Fibroblast of the aortic adventitia (primary cell): Measurements from ENCODE around the gene KCNA5. TPM values are rescaled to one million over a fixed set of nuclear protein-coding genes. Genes with fewer than 3 reads are reported as not detected.

Experiments used
- DNase-seq: peaks from one replicate; pipeline ENCODE4 v3.0.0-alpha.2; 2010; ENCODE audit warnings: low read depth
- H3K4me3 ChIP-seq: 2 replicates; pipeline ENCODE4 v1.5.1; 2011; ENCODE audit warnings: low read depth, mild to moderate bottlenecking, control low read depth, low read length, moderate library complexity
- total RNA-seq: library from RNA; depleted of rRNA; stranded (reverse); fragments of >200 nt; gene quantifications from 2 replicates; pipeline ENCODE4 v1.2.3, GENCODE V29; 2012; ENCODE audit warnings: low replicate concordance
- TF ChIP-seq, protein P1 (sequence below): IDR thresholded peaks from 2 replicates; pipeline ENCODE4 v1.5.1; 2011; ENCODE audit warnings: mild to moderate bottlenecking, low read length, control low read depth, inconsistent platforms; ENCODE audit not compliant: insufficient read depth

KCNA5 gene
- total RNA-seq, 1 donor: not detected

DNA sequence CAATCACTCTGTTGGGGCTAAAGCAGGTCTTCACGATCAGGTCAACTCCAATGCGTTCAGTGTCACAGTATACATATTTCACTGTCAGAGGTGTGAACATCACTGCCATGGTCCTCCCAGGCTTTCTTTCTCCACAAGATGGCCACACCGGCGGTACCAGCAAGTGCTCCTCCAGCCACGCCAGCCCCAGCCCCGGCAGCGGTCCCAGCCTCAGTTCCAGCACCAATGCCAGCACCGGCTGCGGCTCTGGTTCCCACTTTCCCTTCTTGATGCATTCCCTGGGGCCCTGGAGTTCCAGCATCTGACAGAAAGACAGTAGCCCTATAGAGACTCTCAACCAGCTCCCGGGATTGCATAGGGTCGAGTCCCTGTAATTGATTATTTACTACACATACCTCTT is 10.9 kb upstream of the KCNA5 start:
- TF ChIP-seq, protein P1, sequence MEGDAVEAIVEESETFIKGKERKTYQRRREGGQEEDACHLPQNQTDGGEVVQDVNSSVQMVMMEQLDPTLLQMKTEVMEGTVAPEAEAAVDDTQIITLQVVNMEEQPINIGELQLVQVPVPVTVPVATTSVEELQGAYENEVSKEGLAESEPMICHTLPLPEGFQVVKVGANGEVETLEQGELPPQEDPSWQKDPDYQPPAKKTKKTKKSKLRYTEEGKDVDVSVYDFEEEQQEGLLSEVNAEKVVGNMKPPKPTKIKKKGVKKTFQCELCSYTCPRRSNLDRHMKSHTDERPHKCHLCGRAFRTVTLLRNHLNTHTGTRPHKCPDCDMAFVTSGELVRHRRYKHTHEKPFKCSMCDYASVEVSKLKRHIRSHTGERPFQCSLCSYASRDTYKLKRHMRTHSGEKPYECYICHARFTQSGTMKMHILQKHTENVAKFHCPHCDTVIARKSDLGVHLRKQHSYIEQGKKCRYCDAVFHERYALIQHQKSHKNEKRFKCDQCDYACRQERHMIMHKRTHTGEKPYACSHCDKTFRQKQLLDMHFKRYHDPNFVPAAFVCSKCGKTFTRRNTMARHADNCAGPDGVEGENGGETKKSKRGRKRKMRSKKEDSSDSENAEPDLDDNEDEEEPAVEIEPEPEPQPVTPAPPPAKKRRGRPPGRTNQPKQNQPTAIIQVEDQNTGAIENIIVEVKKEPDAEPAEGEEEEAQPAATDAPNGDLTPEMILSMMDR: no peak
- no peak for DNase-seq
- H3K4me3 ChIP-seq: no peak overlapping the region

DNA sequence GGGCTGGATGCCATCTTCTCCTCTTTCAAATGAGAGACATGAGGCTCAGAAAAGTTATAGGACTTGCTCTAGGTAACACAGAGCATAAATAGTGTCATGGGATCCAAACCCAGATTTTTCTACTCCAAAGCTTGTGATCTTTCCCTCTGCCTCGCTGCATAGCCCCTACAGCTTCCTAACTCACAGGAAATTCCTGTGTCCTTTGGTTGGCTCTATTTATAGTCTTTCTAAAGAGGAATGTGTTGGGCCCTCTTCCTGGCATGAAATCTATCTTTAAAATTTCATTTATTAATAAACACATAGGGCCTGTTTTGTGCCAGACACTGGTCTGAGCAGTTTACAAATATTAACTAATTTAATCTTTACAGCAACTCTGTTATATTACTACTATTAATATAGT is 9.8 kb upstream of the KCNA5 start:
- DNase-seq: no peak

DNA sequence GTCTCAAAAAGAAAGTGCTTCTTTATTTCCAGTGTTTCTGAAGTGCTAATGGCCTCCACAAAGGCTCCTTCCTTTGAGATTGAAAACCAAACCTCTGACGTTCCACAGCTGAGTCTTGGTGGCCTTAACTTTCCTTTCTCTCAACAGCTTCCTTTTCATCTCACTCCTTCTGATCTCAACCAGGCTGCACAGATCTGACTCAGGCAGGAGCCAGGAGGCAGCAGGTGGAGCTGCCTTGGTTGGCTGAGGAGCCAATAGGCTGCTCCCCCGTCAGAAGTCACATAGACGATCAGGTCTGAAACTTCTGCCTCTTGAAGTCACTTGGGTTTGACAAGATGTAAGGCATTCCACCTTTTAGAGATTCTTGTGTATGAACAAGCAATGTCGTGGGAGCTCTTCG is 9.1 kb upstream of the KCNA5 start:
- TF ChIP-seq, protein P1: no peak
- DNase-seq: no peak
- H3K4me3 ChIP-seq: no peak overlapping the region

More for the DNA sequence above, 9.8 kb upstream of the KCNA5 start:
- no peak overlapping the region for H3K4me3 ChIP-seq
- TF ChIP-seq, protein P1: no peak

DNA sequence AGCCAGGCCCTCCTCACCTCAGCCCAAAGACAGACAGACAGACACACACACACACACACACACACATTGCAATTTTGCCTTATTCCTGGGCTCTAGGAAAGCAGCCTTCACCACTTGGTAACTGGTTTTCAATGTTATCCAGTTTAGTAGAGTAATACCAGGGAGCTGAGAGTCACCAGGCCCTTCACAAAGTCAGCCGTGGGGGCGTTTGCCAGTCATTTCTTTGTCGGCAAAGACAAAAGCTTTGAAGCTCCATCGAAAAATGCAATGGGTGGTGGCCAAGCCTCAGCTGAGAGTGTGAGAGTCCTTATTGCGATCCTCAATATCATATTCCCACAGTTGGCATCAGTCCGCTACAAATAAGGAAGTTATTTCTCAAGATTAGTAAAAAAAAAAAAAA is 8.1 kb upstream of the KCNA5 start:
- no peak overlapping the region for H3K4me3 ChIP-seq
- TF ChIP-seq, protein P1: no peak
- DNase-seq: no peak

DNA sequence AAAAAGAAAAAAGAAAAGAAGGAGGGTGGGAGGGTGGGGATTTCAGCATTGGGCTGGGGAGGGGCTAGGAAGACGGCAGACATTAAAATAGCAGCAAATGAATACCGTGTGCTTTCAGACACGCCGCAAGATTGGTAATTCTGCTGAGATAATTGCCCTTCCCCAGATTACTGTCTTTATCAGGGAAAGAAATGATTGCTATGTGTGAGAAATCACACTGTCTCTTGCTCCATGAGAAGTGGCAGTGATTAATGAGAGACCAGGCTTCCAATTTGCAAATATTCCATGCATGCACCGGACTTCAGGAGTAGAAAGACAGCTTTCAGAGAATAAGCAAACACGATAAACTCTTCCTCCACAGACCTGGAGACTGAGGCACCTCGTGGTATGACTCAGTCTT is 7.6 kb upstream of the KCNA5 start:
- no peak for DNase-seq
- H3K4me3 ChIP-seq: no peak overlapping the region
- TF ChIP-seq, protein P1: no peak

DNA sequence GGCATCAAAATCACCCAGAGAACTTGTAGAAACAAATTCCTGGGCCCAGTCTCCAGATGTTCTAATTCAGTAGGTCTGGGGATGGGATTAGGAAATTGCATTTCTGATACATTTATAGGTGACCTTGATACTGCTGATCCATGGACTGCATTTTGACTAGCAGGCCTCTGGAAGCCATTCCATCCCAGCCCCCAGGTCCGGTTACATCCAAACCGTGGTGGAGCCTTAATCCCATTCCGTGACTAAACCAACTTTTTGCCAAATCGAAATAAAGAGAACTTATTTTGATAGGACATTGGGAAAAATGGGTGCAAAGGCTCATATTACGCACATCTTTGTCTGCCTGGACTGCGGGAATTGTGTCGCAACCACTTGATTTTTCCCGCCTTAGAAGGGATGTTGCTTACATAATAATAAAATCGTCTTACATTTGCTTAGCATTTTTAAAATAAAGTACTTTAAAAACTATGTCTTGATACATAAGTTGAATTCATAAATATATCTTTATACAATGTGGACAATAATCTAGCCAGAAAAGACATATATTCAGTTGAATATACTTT is 5.8 kb upstream of the KCNA5 start:
- DNase-seq: no peak
- TF ChIP-seq, protein P1: no peak
- H3K4me3 ChIP-seq: no peak overlapping the region

DNA sequence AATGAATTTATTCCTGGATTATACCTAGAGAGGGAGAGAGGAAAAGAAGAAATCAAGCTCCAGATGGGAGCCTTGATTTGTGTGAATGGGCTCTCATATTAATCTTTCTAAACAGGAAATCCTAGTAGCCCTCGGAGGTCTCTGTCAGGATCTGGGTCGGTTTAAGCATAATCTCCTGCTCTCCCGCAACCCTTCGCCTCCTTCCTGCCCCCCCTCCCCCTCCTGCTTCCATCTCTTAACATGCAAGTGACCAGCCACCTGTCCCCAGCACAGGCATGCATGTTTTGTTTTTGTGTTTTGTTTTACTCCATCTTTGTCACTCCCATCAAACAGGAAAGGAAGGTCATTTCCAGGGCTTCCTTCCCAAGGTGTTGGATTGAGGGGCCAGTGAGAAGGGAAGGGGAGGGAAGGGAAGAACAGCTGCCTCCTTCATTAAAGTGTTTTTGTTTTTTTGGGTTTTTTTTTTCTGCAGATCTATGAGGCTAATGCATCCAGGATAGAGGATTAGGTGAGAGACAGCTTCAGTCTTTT is 4.8 kb upstream of the KCNA5 start:
- no peak for DNase-seq
- no peak overlapping the region for H3K4me3 ChIP-seq
- TF ChIP-seq, protein P1: no peak
